Ishikawa (cell line): ENCODE results near the gene PRELID1.

Source experiments
- CEBPB ChIP-seq: IDR thresholded peaks from 2 replicates; pipeline ENCODE4 v1.6.1; 2012
- CREB1 ChIP-seq: IDR thresholded peaks from 2 replicates; pipeline ENCODE4 v1.6.1; 2012; ENCODE audit warnings: low read depth
- EGR1 ChIP-seq: IDR thresholded peaks from 2 replicates; pipeline ENCODE4 v1.6.1; 2012
- EP300 ChIP-seq: IDR thresholded peaks from 2 replicates; pipeline ENCODE4 v1.6.1; 2012; ENCODE audit warnings: borderline replicate concordance
- FOXM1 ChIP-seq: IDR thresholded peaks from 2 replicates; pipeline ENCODE4 v1.6.1; 2012; ENCODE audit warnings: low read depth, borderline replicate concordance
- MAX ChIP-seq: IDR thresholded peaks from 2 replicates; pipeline ENCODE4 v1.6.1; 2012
- NFIC ChIP-seq: IDR thresholded peaks from 2 replicates; pipeline ENCODE4 v1.6.1; 2012
- RAD21 ChIP-seq: IDR thresholded peaks from 2 replicates; pipeline ENCODE4 v1.6.1; 2012; ENCODE audit warnings: low read depth
- REST ChIP-seq: IDR thresholded peaks from 2 replicates; pipeline ENCODE4 v1.6.1; 2012; ENCODE audit warnings: low read depth, mild to moderate bottlenecking
- TAF1 ChIP-seq: IDR thresholded peaks from 2 replicates; pipeline ENCODE4 v1.6.1; 2012; ENCODE audit warnings: low read depth, mild to moderate bottlenecking
- TCF12 ChIP-seq: IDR thresholded peaks from 2 replicates; pipeline ENCODE4 v1.6.1; 2012; ENCODE audit warnings: low read depth
- TEAD4 ChIP-seq: IDR thresholded peaks from 2 replicates; pipeline ENCODE4 v1.6.1; 2012
- USF1 ChIP-seq: IDR thresholded peaks from 2 replicates; pipeline ENCODE4 v1.6.1; 2012
- YY1 ChIP-seq: IDR thresholded peaks from 2 replicates; pipeline ENCODE4 v1.6.1; 2012; ENCODE audit warnings: low read depth
- ZBTB7A ChIP-seq: IDR thresholded peaks from 2 replicates; pipeline ENCODE4 v1.6.1; 2012; ENCODE audit warnings: low read depth

The PRELID1 gene

GRCh38 chr5:177290816-177291596 lies 12.6 kb upstream of the PRELID1 start:
- TF ChIP-seq TEAD4, result no peak
- TF ChIP-seq MAX, result no peak
- no peak for TF ChIP-seq USF1
- TF ChIP-seq FOXM1, result no peak
- TF ChIP-seq TAF1, result no peak
- no peak for TF ChIP-seq CEBPB
- no peak for TF ChIP-seq CREB1
- TF ChIP-seq NFIC, result no peak
- no peak for TF ChIP-seq RAD21
- no peak for TF ChIP-seq EP300
- TF ChIP-seq ZBTB7A, result no peak
- TF ChIP-seq REST, result no peak
- no peak for TF ChIP-seq YY1
- TF ChIP-seq EGR1, result no peak

- no peak for TF ChIP-seq REST
- TF ChIP-seq CEBPB, result no peak
- no peak for TF ChIP-seq TAF1
- TF ChIP-seq YY1, result no peak
- no peak for TF ChIP-seq NFIC
- no peak for TF ChIP-seq CREB1
- TF ChIP-seq EP300, result no peak
- no peak for TF ChIP-seq ZBTB7A
- no peak for TF ChIP-seq TCF12
- TF ChIP-seq USF1, result no peak
- TF ChIP-seq FOXM1, result no peak
- no peak for TF ChIP-seq MAX
- TF ChIP-seq TEAD4, result no peak
- TF ChIP-seq RAD21, result no peak
- TF ChIP-seq EGR1, result no peak
These were observed 11.9 kb upstream of the PRELID1 start for GRCh38 chr5:177291735-177292134.

GRCh38 chr5:177293819-177294581 lies 9.6 kb upstream of the PRELID1 start:
- no peak for TF ChIP-seq YY1
- TF ChIP-seq REST, result no peak
- TF ChIP-seq USF1, result no peak
- TF ChIP-seq CREB1, result no peak
- no peak for TF ChIP-seq EGR1
- no peak for TF ChIP-seq MAX
- TF ChIP-seq ZBTB7A, result no peak
- TF ChIP-seq NFIC, result no peak
- TF ChIP-seq TCF12, result no peak
- no peak for TF ChIP-seq CEBPB
- TF ChIP-seq FOXM1, result no peak
- TF ChIP-seq TEAD4, result no peak
- no peak for TF ChIP-seq EP300
- no peak for TF ChIP-seq RAD21
- TF ChIP-seq TAF1, result no peak
